Endothelial cell of umbilical vein (primary cell): ENCODE data around the gene CABP5.

Source experiments
- EZH2 ChIP-seq: IDR thresholded peaks from 2 replicates; pipeline ENCODE4 v1.6.1; 2012; ENCODE audit warnings: borderline replicate concordance, low read depth, mild to moderate bottlenecking, moderate library complexity, low read length, inconsistent platforms; ENCODE audit not compliant: severe bottlenecking
- FOS ChIP-seq: IDR thresholded peaks from 2 replicates; pipeline ENCODE4 v1.6.1; 2011; ENCODE audit warnings: mild to moderate bottlenecking, low read length, moderate library complexity, borderline replicate concordance; ENCODE audit not compliant: insufficient read depth
- GATA2 ChIP-seq: IDR thresholded peaks from 2 replicates; pipeline ENCODE4 v1.7.0; 2011; ENCODE audit warnings: low read depth, mild to moderate bottlenecking, moderate library complexity, mixed read lengths, low read length; ENCODE audit not compliant: insufficient read length, insufficient read depth
- JUN ChIP-seq: IDR thresholded peaks from 2 replicates; pipeline ENCODE4 v1.6.1; 2011; ENCODE audit warnings: borderline replicate concordance, low read depth; ENCODE audit not compliant: insufficient read length, insufficient read depth
- MYC ChIP-seq: IDR thresholded peaks from one replicate; pipeline ENCODE4 v1.6.1; 2011; ENCODE audit warnings: mild to moderate bottlenecking, low read depth, low read length
- POLR2A ChIP-seq: IDR thresholded peaks from 2 replicates; pipeline ENCODE4 v1.6.1; 2012; ENCODE audit warnings: low read depth, mild to moderate bottlenecking, control low read depth, low read length
- POLR2AphosphoS5 ChIP-seq: IDR thresholded peaks from 2 replicates; pipeline ENCODE4 v1.6.1; 2012; ENCODE audit warnings: low read depth, mild to moderate bottlenecking, control low read depth, low read length, moderate library complexity; ENCODE audit not compliant: insufficient read depth
- TF ChIP-seq, protein P1 (sequence below), 2 donors: IDR thresholded peaks; 1 replicate in 1 of 2; 2 replicates in 1 of 2; pipeline ENCODE4 v1.5.1; 2011; ENCODE audit warnings: low read length in 2 of 2, mild to moderate bottlenecking in 2 of 2, moderate library complexity in 2 of 2, control low read depth in 1 of 2, inconsistent platforms in 1 of 2, low read depth in 1 of 2; ENCODE audit not compliant: insufficient read depth in 1 of 2; ENCODE audit errors: extremely low read depth in 1 of 2

GRCh38 chr19:47992070-47992469 lies 51.8 kb downstream of the CABP5 start, which contains the start of gene BSPH1:
- TF ChIP-seq, protein P1, sequence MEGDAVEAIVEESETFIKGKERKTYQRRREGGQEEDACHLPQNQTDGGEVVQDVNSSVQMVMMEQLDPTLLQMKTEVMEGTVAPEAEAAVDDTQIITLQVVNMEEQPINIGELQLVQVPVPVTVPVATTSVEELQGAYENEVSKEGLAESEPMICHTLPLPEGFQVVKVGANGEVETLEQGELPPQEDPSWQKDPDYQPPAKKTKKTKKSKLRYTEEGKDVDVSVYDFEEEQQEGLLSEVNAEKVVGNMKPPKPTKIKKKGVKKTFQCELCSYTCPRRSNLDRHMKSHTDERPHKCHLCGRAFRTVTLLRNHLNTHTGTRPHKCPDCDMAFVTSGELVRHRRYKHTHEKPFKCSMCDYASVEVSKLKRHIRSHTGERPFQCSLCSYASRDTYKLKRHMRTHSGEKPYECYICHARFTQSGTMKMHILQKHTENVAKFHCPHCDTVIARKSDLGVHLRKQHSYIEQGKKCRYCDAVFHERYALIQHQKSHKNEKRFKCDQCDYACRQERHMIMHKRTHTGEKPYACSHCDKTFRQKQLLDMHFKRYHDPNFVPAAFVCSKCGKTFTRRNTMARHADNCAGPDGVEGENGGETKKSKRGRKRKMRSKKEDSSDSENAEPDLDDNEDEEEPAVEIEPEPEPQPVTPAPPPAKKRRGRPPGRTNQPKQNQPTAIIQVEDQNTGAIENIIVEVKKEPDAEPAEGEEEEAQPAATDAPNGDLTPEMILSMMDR (IDR thresholded peaks at IDR 0.05; ENCODE audit: extremely low read depth in 1 of 2, insufficient read depth in 1 of 2, low read depth in 1 of 2, low read length in 2 of 2): no peak
- TF ChIP-seq JUN: no peak
- no peak for TF ChIP-seq POLR2A
- TF ChIP-seq EZH2: no peak
- no peak for TF ChIP-seq GATA2
- TF ChIP-seq POLR2AphosphoS5: no peak
- no peak for TF ChIP-seq MYC
- no peak for TF ChIP-seq FOS
